Activated naive CD8-positive, alpha-beta T cell treated with anti-CD3 and anti-CD28 coated beads, Interleukin-2, amount 50 U/mL, for 16 hours (primary cell): ENCODE data around the gene CGB2.
"Not testable (repeated sequence)": the region's sequence is repeated elsewhere in the genome, so short reads cannot be mapped to it uniquely, and the experiment has no call there.

Experiments
- DNase-seq: peaks from one replicate; pipeline ENCODE4 v3.0.0-alpha.2; 2020; ENCODE audit warnings: low read depth, low spot score

Gene CGB2

DNA sequence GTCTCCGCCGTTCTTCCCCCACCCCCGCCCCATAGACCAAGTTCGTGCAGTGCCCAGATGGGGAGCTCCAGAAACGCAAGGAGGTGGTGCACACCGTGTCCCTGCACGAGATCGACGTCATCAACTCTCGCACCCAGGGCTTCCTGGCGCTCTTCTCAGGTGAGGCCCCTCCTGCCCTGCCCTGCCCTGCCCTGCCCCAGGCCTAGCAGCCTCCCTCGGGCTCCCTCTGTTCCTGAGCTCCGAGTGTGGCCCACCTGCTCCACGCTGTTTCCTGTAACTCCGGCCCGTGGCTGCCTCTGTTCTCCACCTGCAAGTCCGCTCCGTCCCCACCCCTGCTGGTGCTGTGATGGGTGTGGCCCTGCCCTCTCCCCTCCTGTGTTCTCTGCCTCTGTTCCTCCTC lies 21.2 kb upstream of the CGB2 start:
- no peak for DNase-seq

DNA sequence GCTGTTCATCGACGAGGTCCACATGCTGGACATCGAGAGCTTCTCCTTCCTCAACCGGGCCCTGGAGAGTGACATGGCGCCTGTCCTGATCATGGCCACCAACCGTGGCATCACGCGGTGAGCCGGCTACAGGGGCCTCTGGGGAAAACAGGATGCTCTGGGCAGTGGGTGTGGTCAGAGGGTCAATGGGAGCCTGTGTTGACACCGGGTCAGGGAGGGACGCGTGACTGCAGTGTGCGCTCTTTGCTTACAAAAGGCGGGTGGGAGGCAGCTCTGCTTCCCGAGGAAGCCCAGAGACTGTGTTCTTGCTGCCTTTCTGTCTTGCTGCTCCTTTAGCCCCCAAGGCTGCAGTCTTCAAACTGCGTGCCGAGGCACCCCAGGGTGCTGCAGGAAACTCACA lies 20.5 kb upstream of the CGB2 start:
- DNase-seq: no peak

DNA sequence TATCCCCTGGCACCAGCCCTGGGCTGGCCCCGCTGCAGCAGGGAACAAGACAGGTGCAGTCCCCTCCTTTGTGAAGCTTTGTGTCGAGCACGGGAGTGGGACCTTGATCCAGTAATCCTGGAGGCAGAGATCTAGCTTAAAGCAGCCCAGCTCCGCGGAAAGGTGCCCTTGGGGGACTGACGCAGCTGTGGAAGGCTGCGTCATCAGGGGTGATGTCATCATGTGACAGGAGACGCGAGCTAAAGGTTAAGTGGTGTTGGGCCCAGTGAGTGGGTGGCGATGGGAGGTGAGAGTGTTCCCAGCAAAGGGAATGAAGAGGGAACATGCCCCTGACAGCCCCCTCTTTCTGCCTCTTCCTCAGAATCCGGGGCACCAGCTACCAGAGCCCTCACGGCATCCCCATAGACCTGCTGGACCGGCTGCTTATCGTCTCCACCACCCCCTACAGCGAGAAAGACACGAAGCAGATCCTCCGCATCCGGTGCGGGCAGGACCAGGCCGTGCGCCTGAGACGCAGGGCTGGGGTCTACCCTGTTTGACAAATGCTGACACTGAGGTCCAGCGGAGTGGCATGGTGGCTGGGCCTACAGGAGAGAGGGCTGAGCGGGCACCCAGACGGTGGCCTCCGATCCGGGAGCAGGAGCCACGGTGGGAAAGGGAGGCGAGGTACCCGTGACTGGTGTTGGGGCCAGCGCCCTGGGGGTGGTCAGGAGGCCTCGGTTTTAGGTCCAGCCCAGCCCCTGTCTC lies 17.4 kb upstream of the CGB2 start:
- DNase-seq: no peak

DNA sequence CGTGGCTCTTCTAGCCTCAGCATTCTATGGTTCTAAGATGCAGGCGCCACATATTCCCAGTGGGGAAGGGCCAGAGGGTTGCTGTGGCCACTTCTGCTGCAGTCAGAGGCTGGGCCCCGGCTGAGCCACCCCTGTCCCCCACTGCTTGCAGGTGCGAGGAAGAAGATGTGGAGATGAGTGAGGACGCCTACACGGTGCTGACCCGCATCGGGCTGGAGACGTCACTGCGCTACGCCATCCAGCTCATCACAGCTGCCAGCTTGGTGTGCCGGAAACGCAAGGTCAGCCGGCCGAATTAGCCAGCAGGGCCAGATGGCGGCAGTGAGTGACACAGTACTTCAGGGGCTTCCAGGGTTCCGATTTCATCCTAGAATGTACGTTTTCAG lies 16.8 kb upstream of the CGB2 start:
- no peak for DNase-seq

DNA sequence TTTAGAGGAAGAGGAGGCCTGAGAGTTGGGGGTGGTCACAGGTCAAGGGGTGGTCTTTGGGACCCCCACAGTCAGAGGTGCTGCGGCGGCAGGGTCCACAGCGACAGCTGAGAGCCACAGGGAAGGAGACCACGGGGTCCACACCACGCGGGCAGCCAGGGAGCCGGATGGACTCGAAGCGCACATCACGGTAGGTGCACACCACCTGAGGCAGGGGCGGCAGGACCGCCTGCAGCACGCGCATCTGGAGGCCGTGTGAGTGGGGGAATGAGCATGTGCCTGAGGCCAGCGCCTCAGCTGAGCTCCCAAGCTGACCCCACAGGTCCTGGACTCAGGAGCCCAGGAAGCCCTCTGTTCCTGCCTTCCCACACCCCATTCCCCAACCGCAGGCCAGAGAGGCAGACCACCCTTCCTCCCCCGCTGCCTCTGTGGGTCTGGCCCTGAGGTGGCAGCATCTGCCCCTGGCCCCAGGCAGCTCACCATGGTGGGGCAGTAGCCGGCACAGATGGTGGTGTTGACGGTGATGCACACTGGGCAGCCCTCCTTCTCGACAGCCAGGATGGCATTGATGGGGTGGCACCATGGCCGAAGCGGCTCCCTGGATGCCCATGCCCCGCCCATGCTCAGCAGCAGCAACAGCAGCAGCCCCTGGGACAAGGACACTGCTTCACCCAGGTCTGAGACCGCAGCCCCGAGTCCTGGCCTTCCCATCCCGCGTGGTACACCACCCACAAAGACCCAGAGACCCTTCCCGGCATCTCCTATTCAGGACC lies 15.4 kb upstream of the CGB2 start:
- no peak for DNase-seq

DNA sequence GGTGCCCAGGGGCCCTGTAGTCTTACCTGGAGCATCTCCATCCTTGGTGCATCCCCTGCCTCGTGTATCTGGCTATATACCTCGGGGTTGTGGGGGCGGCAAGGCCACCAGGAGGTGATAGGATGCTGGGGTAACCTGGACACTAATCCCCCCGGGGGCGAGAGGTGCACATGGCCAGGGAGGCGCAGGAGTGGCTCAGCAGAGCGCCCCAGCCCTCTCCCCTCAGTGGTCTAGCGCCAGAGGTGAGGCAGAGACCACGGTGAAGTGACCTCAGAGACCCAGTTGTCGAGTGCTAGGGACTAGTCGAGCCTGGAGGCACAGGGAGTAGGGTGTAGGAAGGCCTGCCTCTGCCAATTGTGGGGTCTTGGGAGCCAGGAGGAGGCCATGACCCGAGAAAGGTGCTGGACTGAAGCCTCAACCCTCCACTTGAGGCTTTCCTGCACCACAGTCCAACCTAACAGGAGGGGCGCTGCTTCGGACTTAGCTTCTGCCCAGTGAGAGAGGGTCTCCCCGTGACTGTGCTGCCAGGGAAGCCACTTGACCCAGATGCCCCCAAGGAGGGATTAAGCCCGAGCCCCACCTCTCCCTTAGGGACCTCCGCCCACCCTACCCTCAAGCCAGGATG lies 14.5 kb upstream of the CGB2 start, which contains the start of gene LHB:
Gene LHB, minus strand, starts transcription at position 51 of the 625 bp plus-strand sequence. Its CDS starts 10 bp downstream, at position 41.
- DNase-seq: no peak

DNA sequence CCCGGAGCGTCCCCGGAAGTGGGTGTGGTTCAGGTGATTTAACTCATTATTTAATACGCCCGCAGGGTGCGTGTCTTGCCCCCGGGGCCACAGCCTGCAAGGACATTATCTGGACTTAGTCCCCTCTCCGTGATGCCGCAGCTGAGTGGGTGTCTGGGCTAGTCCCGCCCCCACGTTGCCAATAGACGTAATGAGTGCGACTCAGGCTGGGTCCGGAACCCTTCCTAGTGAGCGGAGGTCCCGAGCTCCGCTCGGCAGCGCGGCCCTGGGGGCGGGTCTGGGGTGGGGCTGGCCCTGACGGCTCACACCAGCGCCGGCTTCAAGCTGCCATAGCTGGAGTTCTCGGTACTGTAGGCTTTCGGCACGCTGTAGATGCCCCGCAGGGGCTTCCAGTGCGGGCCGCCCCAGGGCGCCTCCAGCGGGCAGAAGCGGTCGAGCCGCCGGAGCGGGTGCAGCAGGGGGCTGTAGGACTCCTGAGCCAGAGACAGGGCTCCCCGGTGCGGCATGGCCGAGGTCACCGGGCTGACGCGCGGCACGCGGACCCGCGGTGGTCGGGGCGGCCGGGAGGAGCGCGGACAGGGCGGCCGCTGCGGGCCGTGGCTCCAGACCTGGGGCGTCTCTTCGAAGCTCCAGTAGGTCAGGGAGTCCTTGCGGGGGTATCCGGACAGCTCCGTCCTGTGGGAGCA lies 13.9 kb upstream of the CGB2 start:
- DNase-seq: peak; percentile 27

DNA sequence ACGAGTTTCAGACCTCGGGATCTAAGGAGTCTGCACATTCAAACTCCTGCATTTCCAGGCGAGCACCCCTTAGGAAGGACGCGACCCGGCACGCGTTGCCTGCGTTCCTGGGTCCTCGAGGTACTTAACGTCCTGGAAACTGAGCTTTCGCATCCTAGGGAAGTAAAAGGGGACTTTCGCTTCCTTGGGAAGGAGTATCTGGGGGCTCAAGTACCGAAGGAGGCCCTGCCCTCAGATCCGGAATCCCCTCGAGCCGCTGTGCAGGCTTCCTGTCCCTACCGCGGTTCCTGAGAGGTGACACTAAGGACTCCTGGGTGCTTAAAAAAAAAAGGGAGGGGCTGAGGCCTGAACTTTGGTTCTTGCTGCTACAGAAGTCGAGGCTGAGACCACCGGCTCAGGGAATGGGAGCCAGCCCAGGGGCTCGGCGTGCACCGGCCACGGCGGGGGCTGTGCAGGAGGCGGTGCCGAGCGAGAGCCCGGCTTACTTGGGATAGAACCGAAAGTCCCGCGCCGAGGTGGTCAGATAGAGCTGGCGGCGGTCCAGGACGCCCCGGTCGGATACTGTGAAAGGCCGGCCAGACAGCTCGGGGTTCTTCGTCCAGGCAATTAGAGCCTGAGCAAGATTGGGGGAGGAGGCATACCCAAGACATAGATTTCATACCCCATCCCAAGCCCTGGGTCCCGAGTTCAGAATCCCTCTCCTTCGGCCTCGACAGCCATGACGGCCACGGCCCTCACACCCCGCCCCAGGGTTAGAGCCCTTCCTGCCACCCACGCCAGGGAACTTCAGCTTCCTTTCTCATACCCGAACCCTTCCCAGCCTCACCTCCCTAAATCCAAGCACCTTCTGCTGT lies 13.1 kb upstream of the CGB2 start:
- not testable (repeated sequence) for DNase-seq

DNA sequence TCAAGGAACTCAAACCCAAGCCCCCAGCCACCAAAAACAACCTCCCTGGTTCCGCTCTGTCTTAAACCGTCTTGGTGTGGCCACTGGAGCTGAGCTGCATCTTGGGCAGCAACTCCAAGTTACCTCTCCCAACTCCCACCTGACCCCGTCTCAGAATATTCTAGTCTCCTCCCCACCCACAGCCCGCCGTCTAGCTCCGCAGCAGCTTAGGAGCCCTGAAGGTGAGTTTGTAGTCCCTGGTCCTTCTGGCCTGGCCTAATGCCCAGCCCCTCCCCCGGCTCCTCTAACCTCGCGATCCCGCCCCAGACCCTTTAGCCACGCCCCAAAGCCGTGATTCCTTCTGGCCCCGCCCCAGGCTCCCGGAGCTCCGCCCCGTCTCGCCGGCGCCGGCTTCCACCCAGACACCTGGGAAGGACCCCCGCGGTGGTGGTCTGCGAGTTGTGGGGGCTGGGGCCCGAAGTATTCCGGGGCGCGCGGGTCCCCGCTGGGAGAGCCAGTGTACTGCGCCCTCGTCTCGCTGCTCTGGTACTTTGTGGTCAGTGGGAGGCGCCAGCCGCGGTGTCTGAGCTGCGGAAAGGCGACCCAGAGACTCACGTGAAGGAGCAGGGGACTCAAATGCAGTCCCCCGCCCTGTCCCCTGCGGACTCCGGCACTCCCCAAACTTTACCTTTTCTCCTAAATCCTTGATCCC lies 12.3 kb upstream of the CGB2 start:
- DNase-seq: peak; percentile 26

DNA sequence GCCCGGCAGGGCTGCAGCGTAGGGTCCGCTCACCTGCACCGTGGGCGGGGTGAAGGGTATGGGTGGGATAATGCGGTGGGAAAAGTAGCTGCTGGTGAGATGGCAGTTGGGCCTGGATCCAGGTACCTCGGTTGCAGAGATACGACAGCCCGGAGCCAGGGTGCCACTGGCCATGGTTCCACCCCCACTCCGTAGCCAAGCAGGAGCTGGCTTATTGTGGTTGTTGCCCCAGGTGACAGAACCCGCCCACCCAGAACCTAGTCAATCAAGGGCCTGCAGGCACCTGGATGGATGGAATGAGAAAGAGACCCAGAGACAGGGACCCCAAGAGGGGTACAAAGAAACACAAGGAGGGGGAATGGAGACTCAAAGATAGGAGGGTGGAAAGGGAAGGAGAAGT lies 11.3 kb upstream of the CGB2 start:
- DNase-seq: no peak

DNA sequence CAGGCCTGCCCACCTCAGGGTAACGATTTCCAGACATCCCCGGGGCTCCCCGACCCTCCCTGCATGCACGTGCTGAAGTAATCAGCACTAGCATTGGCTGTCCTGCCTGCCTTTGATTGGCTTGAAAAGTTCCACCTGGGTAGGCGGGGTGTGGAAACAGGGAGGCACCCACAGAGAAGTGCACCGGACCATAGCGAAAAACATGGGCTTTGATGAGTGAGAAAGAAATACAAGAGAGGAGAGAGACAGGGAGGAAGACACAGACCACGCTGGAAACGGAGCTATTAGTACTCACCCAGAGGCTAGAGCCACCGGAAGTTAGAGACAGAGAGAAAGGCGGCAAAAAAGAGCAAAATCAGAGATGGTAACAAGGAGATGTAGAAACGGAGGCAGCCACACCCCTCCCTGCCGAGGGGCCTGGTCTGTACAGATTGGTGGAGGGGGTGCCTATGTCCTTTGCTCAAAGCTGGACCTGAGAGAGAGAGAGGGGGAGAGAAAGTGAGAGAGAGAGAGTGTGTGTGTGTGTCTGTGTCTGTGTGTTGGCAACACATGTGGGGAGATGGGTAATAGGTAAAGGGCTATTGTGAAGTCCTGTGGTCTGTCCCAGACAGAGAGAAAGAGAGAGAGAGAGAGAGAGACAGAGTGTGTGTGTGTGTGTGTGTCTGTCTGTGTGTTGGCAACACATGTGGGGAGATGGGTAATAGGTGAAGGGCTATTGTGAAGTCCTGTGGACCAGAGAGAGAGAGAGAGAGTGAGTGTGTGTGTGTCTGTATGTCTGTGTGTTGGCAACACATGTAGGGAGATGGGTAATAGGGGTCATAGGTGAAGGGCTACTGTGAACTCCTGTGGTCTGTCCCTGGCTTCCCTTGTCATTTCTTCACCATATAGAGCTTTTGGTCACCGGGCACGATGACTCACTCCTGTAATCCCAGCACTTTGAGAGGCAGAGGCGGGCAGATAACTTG lies 10.5 kb upstream of the CGB2 start:
- DNase-seq: no peak

DNA sequence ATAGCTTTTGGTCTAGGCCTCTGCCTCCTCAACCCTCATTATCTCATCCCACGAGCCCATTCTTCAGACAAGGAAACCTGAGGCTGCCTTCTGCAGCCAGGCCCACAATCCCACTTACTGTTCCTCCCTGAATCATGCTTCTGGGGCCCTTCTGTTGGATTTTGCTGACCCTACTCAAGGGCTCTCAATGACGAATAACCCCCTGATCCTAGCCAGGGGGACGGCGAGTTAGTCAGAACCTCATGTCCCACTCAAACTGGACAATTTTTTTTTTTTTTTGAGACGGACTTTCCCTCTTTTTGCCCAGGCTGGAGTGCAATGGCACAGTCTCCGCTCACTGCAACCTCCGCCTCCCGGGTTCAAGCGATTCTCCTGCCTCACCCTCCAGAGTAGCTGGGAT lies 9.6 kb upstream of the CGB2 start:
- no peak for DNase-seq

DNA sequence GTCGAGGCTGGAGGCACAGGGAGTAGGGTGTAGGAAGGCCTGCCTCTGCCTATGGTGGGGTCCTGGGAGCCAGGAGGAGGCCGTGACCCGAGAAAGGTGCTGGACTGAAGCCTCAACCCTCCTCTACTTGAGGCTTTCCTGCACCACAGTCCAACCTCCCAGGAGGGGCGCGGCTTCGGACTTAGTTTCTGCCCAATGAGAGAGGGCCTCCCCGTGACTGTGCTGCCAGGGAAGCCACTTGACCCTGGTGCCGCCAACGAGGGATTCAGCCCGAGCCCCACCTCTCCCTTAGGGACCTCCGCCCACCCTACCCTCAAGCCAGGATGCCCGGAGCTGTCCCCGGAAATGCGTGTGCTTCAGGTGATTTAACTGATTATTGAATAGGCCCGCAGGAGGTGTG lies 7.5 kb upstream of the CGB2 start, which contains the start of gene CGB3:
Gene CGB3, minus strand, starts transcription at position 101 of the 400 bp plus-strand sequence. CDS start 362 bp downstream, outside the sequence.
- not testable (repeated sequence) for DNase-seq

DNA sequence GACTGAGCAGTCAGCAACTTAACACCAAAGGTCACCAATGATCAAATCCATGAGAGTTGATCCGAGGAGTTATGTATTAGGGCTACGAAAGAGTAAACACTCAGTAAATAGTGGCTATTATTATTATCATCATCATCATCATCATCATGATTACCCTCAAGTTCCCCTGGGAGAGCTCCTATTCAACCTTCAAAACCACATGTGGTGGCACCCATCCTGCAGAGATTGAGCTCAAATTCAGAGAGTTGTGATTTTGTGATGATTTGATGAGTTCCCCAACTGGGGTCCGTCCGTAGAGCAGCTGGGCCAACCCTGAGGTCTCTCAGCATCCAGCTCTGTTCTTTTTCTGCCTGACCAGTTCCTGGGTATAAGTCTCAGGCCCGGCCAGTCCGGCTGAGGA lies 6.6 kb upstream of the CGB2 start:
- DNase-seq: not testable (repeated sequence)

DNA sequence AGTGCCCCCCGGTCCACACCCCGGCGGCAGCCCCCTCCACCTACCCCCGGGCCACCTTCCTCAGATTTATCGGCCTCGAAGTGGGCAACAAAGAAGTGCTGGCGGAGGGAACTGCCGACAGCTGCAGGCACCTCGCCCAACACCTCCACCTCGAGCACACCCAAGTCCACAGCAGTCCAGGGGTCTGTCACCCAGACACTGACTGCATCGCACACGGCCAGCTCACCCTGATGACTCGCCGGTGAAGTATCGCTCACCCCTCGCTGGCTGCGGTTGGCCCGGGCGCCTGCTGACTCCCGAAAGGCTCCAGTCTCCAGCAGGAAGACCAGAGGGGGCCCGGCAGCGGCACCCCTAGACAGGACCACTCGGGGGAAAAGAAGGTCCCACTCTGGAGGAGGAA lies 6.1 kb upstream of the CGB2 start:
- not testable (repeated sequence) for DNase-seq

DNA sequence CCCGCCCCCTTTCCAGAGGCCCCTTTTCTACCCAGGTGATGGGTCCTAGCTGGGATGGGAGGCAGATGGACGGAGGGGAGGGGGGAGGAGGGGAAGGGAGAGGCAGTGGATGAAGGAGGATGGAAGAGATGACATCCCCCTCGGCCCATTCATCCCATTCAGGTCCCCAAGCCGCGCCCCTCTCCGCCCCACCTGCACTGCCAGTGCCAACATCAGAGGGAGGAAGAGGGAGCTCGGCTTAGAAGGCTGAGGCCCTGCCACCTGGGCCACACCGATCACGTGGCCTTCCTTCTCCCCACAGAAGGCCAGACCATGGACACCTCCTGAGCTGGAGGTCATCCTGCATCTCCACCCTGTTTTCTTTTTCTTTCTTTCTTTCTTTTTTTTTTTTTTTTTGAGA lies 3.0 kb upstream of the CGB2 start:
- DNase-seq: not testable (repeated sequence)

DNA sequence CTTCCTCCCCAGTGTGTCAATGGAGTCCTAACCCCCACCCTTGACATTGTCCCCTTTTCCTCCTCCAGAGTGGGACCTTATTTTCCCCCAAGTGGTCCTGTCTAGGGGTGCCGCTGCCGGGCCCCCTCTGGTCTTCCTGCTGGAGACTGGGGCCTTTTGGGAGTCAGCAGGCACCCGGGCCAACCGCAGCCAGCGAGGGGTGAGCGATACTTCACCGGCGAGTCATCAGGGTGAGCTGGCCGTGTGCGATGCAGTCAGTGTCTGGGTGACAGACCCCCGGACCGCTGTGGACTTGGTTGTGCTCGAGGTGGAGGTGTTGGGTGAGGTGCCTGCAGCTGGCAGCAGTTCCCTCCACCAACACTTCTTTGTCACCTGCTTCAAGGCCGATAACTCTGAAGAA lies 1.9 kb upstream of the CGB2 start:
- DNase-seq: not testable (repeated sequence)

DNA sequence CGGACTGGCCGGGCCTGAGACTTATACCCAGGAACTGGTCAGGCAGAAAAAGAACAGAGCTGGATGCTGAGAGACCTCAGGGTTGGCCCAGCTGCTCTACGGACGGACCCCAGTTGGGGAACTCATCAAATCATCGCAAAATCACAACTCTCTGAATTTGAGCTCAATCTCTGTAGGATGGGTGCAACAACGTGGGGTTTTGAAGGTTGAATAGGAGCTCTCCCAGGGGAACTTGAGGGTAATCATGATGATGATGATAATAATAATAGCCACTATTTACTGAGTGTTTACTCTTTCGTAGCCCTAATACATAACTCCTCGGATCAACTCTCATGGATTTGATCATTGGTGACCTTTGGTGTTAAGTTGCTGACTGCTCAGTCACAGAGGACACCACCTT lies 1.4 kb upstream of the CGB2 start:
- DNase-seq: not testable (repeated sequence)

DNA sequence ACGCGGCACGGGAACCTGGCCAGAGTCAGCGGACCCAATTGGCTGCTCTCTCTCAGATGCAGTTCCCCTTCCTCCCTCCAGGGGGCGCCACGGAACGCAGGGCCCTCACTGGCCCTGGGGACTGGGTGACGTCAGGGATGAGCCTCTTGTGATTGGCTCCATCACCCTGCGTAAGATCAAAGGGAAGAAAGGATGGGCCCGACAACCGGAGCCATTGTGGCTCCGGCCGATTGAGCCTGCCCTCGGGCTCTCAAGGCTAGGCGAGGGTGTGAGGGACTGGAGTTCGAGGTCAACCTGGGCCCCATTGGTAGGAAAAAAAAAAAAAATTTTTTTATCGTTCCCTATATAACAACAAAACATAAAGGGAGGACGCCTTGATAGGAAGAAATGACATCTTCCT lies 5.1 kb downstream of the CGB2 start, which contains the start of gene CGB1:
Gene CGB1, minus strand, starts transcription at position 81 of the 400 bp plus-strand sequence. CDS start 184 bp downstream, outside the sequence.
- DNase-seq: not testable (repeated sequence)
